ENCODE measurements around the gene ASCC1. TPM values are rescaled to one million over a fixed set of nuclear protein-coding genes. Genes with fewer than 3 reads are reported as not detected.

ASCC1 gene
- total RNA-seq, 1 experiment from 2014 or later: 51.3 TPM

DNA sequence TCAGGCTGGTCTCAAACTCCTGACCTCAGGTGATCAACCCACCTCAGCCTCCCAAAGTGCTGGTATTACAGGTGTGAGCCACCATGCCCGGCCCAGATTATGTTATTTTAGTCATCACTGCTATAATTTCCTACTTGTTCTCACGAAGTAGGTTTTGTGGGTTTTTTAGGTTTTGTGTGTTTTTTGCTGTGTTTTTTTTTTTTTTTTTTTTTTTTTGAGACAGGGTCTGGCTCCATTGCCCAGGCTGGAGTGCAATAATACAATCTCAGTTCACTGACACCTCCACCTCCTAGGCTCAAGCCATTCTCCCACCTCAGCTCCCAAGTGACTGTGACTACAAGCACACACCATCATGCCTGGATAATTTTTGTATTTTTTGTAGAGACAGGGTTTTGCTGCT, 21.1 kb downstream of the ASCC1 start:
- Mint-ChIP-seq H3K4me1 (ENCODE audit: low read depth, unreplicated experiment) (no peaks in the 10 kb centered on the region), H3K4me3 (ENCODE audit: low read depth, unreplicated experiment) (no peak overlapping the region)
- BruUV-seq (replicated peaks): no TSS peak

DNA sequence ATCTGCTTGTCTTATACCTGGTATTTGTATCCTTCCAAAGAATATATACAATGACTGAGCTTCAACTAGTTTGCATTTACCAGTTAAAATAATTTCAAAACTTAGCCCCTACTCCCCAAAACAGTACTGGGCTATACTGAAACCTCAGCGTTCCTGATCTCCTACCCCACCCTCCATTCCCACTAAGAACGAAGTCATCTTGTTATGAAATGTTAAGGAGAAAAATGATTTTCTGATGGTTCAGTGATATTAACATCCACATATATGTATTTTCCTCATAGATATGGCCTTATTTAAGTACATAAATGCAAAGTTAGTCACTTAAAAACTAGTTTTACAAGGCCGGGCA, 29.1 kb downstream of the ASCC1 start:
- peaks cover 6% of the 10 kb centered on the region for H3K36me3 Mint-ChIP-seq (ENCODE audit: insufficient read depth, unreplicated experiment)
- H3K27ac Mint-ChIP-seq (ENCODE audit: unreplicated experiment): no peak overlapping the region
- no peaks in the 10 kb centered on the region for H3K4me1 Mint-ChIP-seq (ENCODE audit: low read depth, unreplicated experiment)
- no peak overlapping the region for H3K4me3 Mint-ChIP-seq (ENCODE audit: low read depth, unreplicated experiment)
- intact Hi-C loops (cut with micrococcal nuclease; ENCODE audit: unreplicated experiment): no loop called here
- H3K27me3 Mint-ChIP-seq (ENCODE audit: unreplicated experiment): no peaks in the 10 kb centered on the region
- TF ChIP-seq, protein P1, sequence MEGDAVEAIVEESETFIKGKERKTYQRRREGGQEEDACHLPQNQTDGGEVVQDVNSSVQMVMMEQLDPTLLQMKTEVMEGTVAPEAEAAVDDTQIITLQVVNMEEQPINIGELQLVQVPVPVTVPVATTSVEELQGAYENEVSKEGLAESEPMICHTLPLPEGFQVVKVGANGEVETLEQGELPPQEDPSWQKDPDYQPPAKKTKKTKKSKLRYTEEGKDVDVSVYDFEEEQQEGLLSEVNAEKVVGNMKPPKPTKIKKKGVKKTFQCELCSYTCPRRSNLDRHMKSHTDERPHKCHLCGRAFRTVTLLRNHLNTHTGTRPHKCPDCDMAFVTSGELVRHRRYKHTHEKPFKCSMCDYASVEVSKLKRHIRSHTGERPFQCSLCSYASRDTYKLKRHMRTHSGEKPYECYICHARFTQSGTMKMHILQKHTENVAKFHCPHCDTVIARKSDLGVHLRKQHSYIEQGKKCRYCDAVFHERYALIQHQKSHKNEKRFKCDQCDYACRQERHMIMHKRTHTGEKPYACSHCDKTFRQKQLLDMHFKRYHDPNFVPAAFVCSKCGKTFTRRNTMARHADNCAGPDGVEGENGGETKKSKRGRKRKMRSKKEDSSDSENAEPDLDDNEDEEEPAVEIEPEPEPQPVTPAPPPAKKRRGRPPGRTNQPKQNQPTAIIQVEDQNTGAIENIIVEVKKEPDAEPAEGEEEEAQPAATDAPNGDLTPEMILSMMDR (IDR thresholded peaks at IDR 0.05; ENCODE audit: unreplicated experiment): no peak
- no TSS peak for BruUV-seq (replicated peaks)
- CTCF ChIA-PET: interaction anchor here (0.9 kb wide), 1 partner anchor 54 kb away, joined by 3 read pairs; no protein-coding TSS in a partner anchor
- DNase-seq: no peak
- H3K9me3 Mint-ChIP-seq (ENCODE audit: low read depth, unreplicated experiment): no peaks in the 10 kb centered on the region

More for the DNA sequence above, 21.1 kb downstream of the ASCC1 start:
- H3K27me3 Mint-ChIP-seq (ENCODE audit: unreplicated experiment): no peaks in the 10 kb centered on the region
- peaks cover 39% of the 10 kb centered on the region for H3K36me3 Mint-ChIP-seq (ENCODE audit: insufficient read depth, unreplicated experiment)
- intact Hi-C loops (cut with micrococcal nuclease; ENCODE audit: unreplicated experiment): no loop called here
- TF ChIP-seq, protein P1 (IDR thresholded peaks at IDR 0.05; ENCODE audit: unreplicated experiment): no peak
- no peak overlapping the region for H3K27ac Mint-ChIP-seq (ENCODE audit: unreplicated experiment)
- no peak for DNase-seq
- CTCF ChIA-PET: no interaction called here
- no peaks in the 10 kb centered on the region for H3K9me3 Mint-ChIP-seq (ENCODE audit: low read depth, unreplicated experiment)

DNA sequence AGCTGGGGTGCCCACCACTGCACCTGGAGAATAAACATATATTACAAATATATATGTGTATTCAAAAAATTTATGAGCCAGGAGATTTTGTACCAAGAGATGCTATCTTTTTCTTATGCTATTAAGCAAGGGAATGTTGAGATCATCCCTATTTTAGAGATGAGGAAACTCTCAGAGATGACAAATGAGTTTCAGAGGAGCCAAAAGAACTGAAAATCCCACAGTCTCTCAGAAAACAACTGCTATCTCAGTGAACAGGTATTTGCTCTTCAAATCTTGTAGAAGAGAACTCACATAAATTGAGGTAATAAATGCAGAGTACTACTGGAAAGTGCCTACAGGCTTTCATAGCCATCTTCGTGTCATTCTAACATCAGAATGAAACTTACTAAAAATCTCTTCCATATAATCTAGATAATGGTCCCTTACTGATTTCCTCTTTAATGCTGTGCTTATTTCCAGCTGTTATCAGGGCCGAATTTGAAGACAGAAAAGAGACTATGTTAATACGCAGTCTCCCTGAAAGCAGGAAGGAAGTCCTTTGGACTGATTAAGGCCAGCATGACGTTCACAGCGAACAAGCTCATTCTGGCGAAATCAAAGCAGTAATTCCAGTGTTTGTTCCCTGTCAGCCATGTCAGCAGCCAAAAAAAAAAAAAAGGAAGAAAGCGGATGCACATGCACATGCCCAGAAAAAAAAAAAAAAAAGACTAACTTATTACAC, 29.7 kb downstream of the ASCC1 start:
- Mint-ChIP-seq H3K36me3 (ENCODE audit: insufficient read depth, unreplicated experiment) (peaks cover 6% of the 10 kb centered on the region), H3K4me3 (ENCODE audit: low read depth, unreplicated experiment) (no peak overlapping the region), H3K4me1 (ENCODE audit: low read depth, unreplicated experiment) (no peaks in the 10 kb centered on the region), H3K27me3 (ENCODE audit: unreplicated experiment) (no peaks in the 10 kb centered on the region), H3K9me3 (ENCODE audit: low read depth, unreplicated experiment) (no peaks in the 10 kb centered on the region), H3K27ac (ENCODE audit: unreplicated experiment) (no peak overlapping the region)
- no TSS peak for BruUV-seq (replicated peaks)
- CTCF ChIA-PET: interaction anchor here (0.9 kb wide), 1 partner anchor 54 kb away, joined by 3 read pairs; no protein-coding TSS in a partner anchor
- TF ChIP-seq, protein P1 (IDR thresholded peaks at IDR 0.05; ENCODE audit: unreplicated experiment): no peak
- DNase-seq: no peak
- intact Hi-C loops (cut with micrococcal nuclease; ENCODE audit: unreplicated experiment): no loop called here

DNA sequence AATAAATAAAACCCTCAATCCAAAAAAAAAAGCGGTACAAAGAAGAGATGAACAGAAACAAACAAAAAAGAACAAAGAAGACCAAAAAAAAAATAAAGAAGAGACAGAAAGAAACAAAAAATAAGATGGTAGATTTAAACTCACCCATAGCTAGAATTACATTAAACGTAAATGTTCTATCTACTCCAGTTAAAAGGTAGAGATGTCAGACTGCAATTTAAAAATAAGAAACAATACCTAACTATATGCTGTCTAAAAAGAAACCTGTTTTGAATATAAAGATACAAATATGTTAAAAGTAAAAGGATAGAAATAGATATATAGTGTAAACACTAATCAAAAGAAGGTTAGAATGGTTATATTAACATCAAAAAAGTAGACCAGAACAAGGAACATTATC, 31.9 kb downstream of the ASCC1 start:
- intact Hi-C loops (cut with micrococcal nuclease; ENCODE audit: unreplicated experiment): no loop called here
- CTCF ChIA-PET: no interaction called here

More for the DNA sequence above, 31.9 kb downstream of the ASCC1 start:
- Mint-ChIP-seq H3K9me3 (ENCODE audit: low read depth, unreplicated experiment) (no peaks in the 10 kb centered on the region), H3K27ac (ENCODE audit: unreplicated experiment) (no peak overlapping the region), H3K4me1 (ENCODE audit: low read depth, unreplicated experiment) (no peaks in the 10 kb centered on the region), H3K4me3 (ENCODE audit: low read depth, unreplicated experiment) (no peak overlapping the region), H3K27me3 (ENCODE audit: unreplicated experiment) (no peaks in the 10 kb centered on the region), H3K36me3 (ENCODE audit: insufficient read depth, unreplicated experiment) (peaks cover 7% of the 10 kb centered on the region)
- TF ChIP-seq, protein P1 (IDR thresholded peaks at IDR 0.05; ENCODE audit: unreplicated experiment): no peak
- DNase-seq: no peak
- no TSS peak for BruUV-seq (replicated peaks)
